Duodenal mucosa (tissue), 2 donors: ENCODE data around the gene CMTM5.

ENCODE experiments used
- H3K27ac ChIP-seq: one replicate; pipeline ENCODE4 v1.7.0; 2013; ENCODE audit warnings: low read depth, low read length
- H3K27me3 ChIP-seq, 2 donors: one replicate each; pipeline ENCODE4 v1.7.0; 2013; ENCODE audit warnings: low read length in 2 of 2, control low read depth in 1 of 2; ENCODE audit not compliant: insufficient read depth in 2 of 2, control insufficient read depth in 1 of 2
- H3K36me3 ChIP-seq, 2 donors: one replicate each; pipeline ENCODE4 v1.7.0; 2013; ENCODE audit warnings: low read length in 2 of 2, control low read depth in 1 of 2; ENCODE audit not compliant: insufficient read depth in 2 of 2, control insufficient read depth in 1 of 2
- H3K4me1 ChIP-seq, 2 donors: one replicate each; pipeline ENCODE4 v1.7.0; 2013; ENCODE audit warnings: low read length in 2 of 2, control low read depth in 1 of 2; ENCODE audit not compliant: insufficient read depth in 2 of 2, control insufficient read depth in 1 of 2
- H3K4me3 ChIP-seq, 2 donors: one replicate each; pipeline ENCODE4 v1.7.0; 2013; ENCODE audit warnings: low read length in 2 of 2, low read depth in 1 of 2
- H3K9ac ChIP-seq, 2 donors: one replicate each; pipeline ENCODE4 v1.7.0; 2013; ENCODE audit warnings: low read length in 2 of 2, low read depth in 1 of 2
- H3K9me3 ChIP-seq, 2 donors: one replicate each; pipeline ENCODE4 v1.7.0; 2013; ENCODE audit warnings: low read length in 2 of 2, control low read depth in 1 of 2; ENCODE audit not compliant: control insufficient read depth in 1 of 2

The CMTM5 gene

GRCh38 chr14:23365036-23365731 lies 11.7 kb upstream of the CMTM5 start, which contains the start of gene EFS:
Gene EFS, minus strand, starts transcription at chr14:23365172. Its CDS starts 147 bp downstream, at chr14:23365025.
- peak within 1 kb of the TSS; percentile 40 to 53 for H3K4me3 ChIP-seq
- peak within 1 kb of the TSS; percentile 72 for H3K27ac ChIP-seq
- no peaks in the 10 kb centered on the region for H3K36me3 ChIP-seq
- H3K27me3 ChIP-seq: peaks cover 14 to 28% of the 10 kb centered on the region in 2 donors
- H3K9ac ChIP-seq: peak within 1 kb of the TSS; percentile 40 to 51
- no peaks in the 10 kb centered on the region for H3K9me3 ChIP-seq
- H3K4me1 ChIP-seq: peaks cover 0 to 4% of the 10 kb centered on the region in 2 donors

DNA sequence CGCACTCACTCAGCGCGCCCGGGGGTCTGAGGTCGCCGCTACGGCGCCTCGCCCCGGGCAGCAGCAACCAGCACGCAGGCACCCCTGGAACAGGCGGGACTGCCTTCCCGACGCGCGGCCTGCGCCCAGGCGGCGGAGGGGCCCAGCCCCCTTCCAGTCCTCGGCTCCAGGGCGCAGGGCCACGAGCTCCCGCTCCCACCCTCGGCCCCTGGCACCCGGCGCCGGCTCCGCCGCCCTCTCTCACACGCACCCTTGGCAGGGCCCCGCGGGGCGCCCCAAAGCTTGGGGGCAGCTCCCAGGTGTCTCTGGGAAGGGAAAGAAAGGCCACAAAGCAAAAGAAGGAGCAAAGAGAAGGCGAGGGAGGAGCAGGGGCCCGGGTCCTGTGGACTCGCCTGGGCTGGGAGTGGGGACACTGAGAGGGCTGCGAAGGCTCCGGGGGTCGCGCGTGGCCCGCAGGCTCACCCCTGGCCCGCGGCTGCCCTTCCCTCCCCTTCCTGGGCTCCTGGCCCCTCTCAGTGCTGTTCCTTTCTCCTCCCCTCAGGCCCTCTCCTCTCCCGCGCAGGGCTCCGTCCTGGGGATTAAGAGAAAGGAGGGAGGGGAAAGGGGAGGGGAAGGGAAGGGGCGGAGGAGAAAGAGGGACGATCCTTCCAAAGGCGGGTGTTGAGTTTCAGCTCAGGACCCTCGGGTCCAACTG lies 11.0 kb upstream of the CMTM5 start:
- Histone ChIP-seq H3K9me3 (no peaks in the 10 kb centered on the region), H3K9ac (peak overlapping the region in 1 of 2 donors; percentile 40), H3K36me3 (no peaks in the 10 kb centered on the region), H3K4me1 (peaks cover 0 to 4% of the 10 kb centered on the region in 2 donors), H3K4me3 (peak overlapping the region; percentile 34 to 53), H3K27me3 (peaks cover 14 to 28% of the 10 kb centered on the region in 2 donors), H3K27ac (peak overlapping the region; percentile 72)

GRCh38 chr14:23366426-23366921 lies 10.4 kb upstream of the CMTM5 start:
- no peak overlapping the region for H3K27ac ChIP-seq
- H3K9me3 ChIP-seq: no peaks in the 10 kb centered on the region
- peaks cover 0 to 4% of the 10 kb centered on the region in 2 donors for H3K4me1 ChIP-seq
- H3K9ac ChIP-seq: no peak overlapping the region
- H3K4me3 ChIP-seq: no peak overlapping the region
- no peaks in the 10 kb centered on the region for H3K36me3 ChIP-seq
- H3K27me3 ChIP-seq: peaks cover 14 to 28% of the 10 kb centered on the region in 2 donors

- Histone ChIP-seq H3K9me3 (no peaks in the 10 kb centered on the region), H3K27me3 (peaks cover 6 to 11% of the 10 kb centered on the region in 2 donors), H3K36me3 (no peaks in the 10 kb centered on the region), H3K4me1 (no peaks in the 10 kb centered on the region), H3K27ac (no peak overlapping the region), H3K4me3 (no peak overlapping the region), H3K9ac (no peak overlapping the region)
Observed at GRCh38 chr14:23370221-23370620, 6.6 kb upstream of the CMTM5 start.

DNA sequence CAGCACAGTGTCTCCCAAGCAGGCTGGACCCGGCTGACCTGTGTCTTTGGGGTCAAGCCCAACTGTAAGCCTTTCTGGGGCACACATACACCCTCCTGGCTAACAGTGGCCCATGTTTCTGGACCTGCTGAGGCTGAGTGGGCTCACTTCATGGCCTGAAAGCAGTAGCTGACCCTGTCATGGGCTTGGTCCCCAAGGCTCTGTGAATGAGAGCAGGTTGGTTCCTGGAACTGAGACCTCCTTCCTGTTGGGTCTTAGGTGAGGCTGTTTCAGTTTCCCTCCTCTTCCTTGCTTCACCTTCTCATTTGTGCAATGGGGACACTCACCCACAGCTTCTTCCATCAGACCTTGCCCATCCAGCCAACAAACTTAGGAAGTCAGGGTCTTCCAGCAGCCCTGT lies 5.0 kb upstream of the CMTM5 start:
- Histone ChIP-seq H3K4me3 (no peak overlapping the region), H3K27ac (no peak overlapping the region), H3K36me3 (no peaks in the 10 kb centered on the region), H3K27me3 (peaks cover 4 to 5% of the 10 kb centered on the region in 2 donors), H3K4me1 (no peaks in the 10 kb centered on the region), H3K9ac (no peak overlapping the region), H3K9me3 (no peaks in the 10 kb centered on the region)

DNA sequence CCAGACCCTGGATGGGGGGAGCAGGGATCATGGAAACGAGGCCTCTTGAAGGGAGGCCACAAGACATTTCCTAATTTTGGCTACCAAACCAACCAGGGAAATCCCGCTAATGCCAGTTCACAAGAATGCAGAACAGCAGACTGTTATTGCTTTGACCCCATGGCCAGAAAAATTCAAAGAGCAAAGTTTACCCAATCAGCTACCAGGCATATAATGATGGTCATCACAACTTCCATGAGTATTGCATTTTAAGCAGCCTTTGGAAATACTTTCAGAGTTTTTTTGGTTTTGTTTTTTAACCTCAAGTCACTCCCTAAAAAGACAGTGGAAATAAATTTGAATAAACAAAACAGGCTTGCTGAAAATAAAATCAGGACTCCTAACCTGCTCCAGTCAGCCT lies 4.3 kb upstream of the CMTM5 start, which contains the start of gene IL25:
Gene IL25 (plus strand): TSS at position 301 of the 400 bp plus-strand sequence.
- no peaks in the 10 kb centered on the region for H3K4me1 ChIP-seq
- no peak within 1 kb of the TSS for H3K27ac ChIP-seq
- H3K9ac ChIP-seq: no peak within 1 kb of the TSS
- H3K27me3 ChIP-seq: peaks cover 0 to 3% of the 10 kb centered on the region in 2 donors
- no peak within 1 kb of the TSS for H3K4me3 ChIP-seq
- no peaks in the 10 kb centered on the region for H3K36me3 ChIP-seq
- H3K9me3 ChIP-seq: no peaks in the 10 kb centered on the region

GRCh38 chr14:23373041-23373440 lies 3.8 kb upstream of the CMTM5 start:
- H3K27me3 ChIP-seq: no peaks in the 10 kb centered on the region
- no peaks in the 10 kb centered on the region for H3K36me3 ChIP-seq
- no peak overlapping the region for H3K9ac ChIP-seq
- H3K9me3 ChIP-seq: no peaks in the 10 kb centered on the region
- H3K27ac ChIP-seq: no peak overlapping the region
- H3K4me1 ChIP-seq: no peaks in the 10 kb centered on the region
- H3K4me3 ChIP-seq: no peak overlapping the region

DNA sequence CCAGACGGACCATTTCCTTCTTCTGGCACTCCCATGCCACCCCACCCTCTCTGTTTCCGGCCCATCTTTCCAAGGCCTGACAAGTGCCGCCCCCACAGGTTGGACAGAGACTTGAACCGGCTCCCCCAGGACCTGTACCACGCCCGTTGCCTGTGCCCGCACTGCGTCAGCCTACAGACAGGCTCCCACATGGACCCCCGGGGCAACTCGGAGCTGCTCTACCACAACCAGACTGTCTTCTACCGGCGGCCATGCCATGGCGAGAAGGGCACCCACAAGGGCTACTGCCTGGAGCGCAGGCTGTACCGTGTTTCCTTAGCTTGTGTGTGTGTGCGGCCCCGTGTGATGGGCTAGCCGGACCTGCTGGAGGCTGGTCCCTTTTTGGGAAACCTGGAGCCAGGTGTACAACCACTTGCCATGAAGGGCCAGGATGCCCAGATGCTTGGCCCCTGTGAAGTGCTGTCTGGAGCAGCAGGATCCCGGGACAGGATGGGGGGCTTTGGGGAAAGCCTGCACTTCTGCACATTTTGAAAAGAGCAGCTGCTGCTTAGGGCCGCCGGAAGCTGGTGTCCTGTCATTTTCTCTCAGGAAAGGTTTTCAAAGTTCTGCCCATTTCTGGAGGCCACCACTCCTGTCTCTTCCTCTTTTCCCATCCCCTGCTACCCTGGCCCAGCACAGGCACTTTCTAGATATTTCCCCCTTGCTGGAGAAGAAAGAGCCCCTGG lies 1.2 kb upstream of the CMTM5 start:
- H3K4me3 ChIP-seq: no peak overlapping the region
- H3K9ac ChIP-seq: no peak overlapping the region
- H3K27ac ChIP-seq: no peak overlapping the region
- H3K27me3 ChIP-seq: no peaks in the 10 kb centered on the region
- no peaks in the 10 kb centered on the region for H3K9me3 ChIP-seq
- H3K4me1 ChIP-seq: peaks cover 7 to 11% of the 10 kb centered on the region in 2 donors
- no peaks in the 10 kb centered on the region for H3K36me3 ChIP-seq

DNA sequence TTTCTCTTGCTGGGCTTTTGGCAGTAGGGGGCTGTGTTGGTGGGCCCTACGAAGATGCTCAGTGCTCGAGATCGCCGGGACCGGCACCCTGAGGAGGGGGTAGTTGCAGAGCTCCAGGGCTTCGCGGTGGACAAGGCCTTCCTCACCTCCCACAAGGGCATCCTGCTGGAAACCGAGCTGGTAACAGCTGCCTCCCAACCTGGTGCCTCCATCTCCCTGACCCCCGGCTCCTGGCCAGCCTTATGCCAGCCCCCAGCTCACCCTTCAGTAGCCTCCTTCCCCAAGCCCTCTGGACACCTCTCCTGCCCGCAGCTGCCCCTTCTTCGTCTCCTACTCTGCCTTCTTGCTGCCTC lies 328 bp downstream of the CMTM5 start:
- Histone ChIP-seq H3K4me1 (peaks cover 11 to 14% of the 10 kb centered on the region in 2 donors), H3K27me3 (no peaks in the 10 kb centered on the region), H3K27ac (no peak overlapping the region), H3K36me3 (no peaks in the 10 kb centered on the region), H3K4me3 (no peak overlapping the region), H3K9ac (no peak overlapping the region), H3K9me3 (no peaks in the 10 kb centered on the region)
